Kidney (tissue), 14 donors: Measurements from ENCODE around the gene SGK2. TPM values are rescaled to one million over a fixed set of nuclear protein-coding genes. Genes with fewer than 3 reads are reported as not detected.

Experiments
- DNase-seq, 5 donors: peaks; one replicate each; pipeline ENCODE4 v3.0.0-alpha.2; 2013 to 2020
- FAIRE-seq: peaks from 2 replicates; lab custom pipeline; 2012; peaks lifted over from hg19 to GRCh38; lab: Jason Lieb, UNC
- H3K27ac ChIP-seq, 2 donors: one replicate each; pipeline ENCODE4 v1.7.0; 2013; ENCODE audit warnings: low read depth in 2 of 2, low read length in 2 of 2, inconsistent platforms in 1 of 2
- H3K27me3 ChIP-seq: one replicate; pipeline ENCODE4 v1.7.1; 2013; ENCODE audit warnings: low read length, inconsistent platforms; ENCODE audit not compliant: control insufficient read depth, insufficient read depth
- H3K36me3 ChIP-seq, 3 donors: one replicate each; pipeline versions ENCODE4 v1.7.0 to v1.7.1; 2013; ENCODE audit warnings: low read length in 3 of 3, control low read depth in 1 of 3, inconsistent platforms in 1 of 3; ENCODE audit not compliant: insufficient read depth in 3 of 3, control insufficient read depth in 2 of 3
- H3K4me1 ChIP-seq, 3 donors: one replicate each; pipeline versions ENCODE4 v1.7.0 to v1.7.1; 2013; ENCODE audit warnings: low read length in 3 of 3, inconsistent platforms in 1 of 3, low read depth in 1 of 3; ENCODE audit not compliant: control insufficient read depth in 2 of 3, insufficient read depth in 2 of 3
- H3K4me3 ChIP-seq, 3 donors: one replicate each; pipeline versions ENCODE4 v1.7.0 to v1.8.1; 2013; ENCODE audit warnings: low read length in 3 of 3, control low read depth in 1 of 3, inconsistent platforms in 1 of 3
- H3K9ac ChIP-seq, 3 donors: one replicate each; pipeline versions ENCODE4 v1.7.0 to v1.7.1; 2013; ENCODE audit warnings: low read length in 3 of 3, control low read depth in 1 of 3, inconsistent platforms in 1 of 3
- H3K9me3 ChIP-seq, 3 donors: one replicate each; pipeline versions ENCODE4 v1.7.0 to v1.7.1; 2013; ENCODE audit warnings: low read length in 3 of 3, control low read depth in 1 of 3, inconsistent platforms in 1 of 3; ENCODE audit not compliant: control insufficient read depth in 2 of 3, insufficient read depth in 1 of 3
- intact Hi-C: fragments of 100-400 bp; cut with DNase I; formaldehyde crosslinking; loops from one replicate; pipeline ENCODE4 v1.11.1; 2022
- polyA plus RNA-seq: library from polyadenylated mRNA; stranded (reverse); fragments of 350-450 nt; fragmentation: Illumina TruSeq; extraction: RNeasy Lipid Tissue Mini Kit (QIAGEN cat#74804); gene quantifications from one replicate; pipeline ENCODE4 v1.2.3, GENCODE V29; 2014; ENCODE audit warnings: low read depth, low replicate concordance; ENCODE audit not compliant: insufficient read depth
- total RNA-seq: library from RNA; stranded (reverse); fragmentation: NEBNext Ultra II Directional; extraction: Animal tissue kit (Norgen Biotek cat#: 25700); gene quantifications from one replicate; pipeline ENCODE4 v1.2.1, GENCODE V29; 2021
- TF ChIP-seq, protein P1 (sequence below): IDR thresholded peaks from 3 replicates; pipeline ENCODE4 v1.5.1; 2012; ENCODE audit warnings: mild to moderate bottlenecking, moderate library complexity, borderline replicate concordance; ENCODE audit not compliant: insufficient read depth; ENCODE audit errors: extremely low read depth
- donor health status: control.
- donor health status: control.
- donor health status: control.
- donor health status: control.
- donor health status: control.
- donor health status: DM: yes; HTN: yes; CAD: no.
- donor health status: Normal renal cell carcinoma (clear cell type).

SGK2 gene
- total and polyA plus RNA-seq, 2 donors from 2014 or later: 42.9 to 95.1 TPM

DNA sequence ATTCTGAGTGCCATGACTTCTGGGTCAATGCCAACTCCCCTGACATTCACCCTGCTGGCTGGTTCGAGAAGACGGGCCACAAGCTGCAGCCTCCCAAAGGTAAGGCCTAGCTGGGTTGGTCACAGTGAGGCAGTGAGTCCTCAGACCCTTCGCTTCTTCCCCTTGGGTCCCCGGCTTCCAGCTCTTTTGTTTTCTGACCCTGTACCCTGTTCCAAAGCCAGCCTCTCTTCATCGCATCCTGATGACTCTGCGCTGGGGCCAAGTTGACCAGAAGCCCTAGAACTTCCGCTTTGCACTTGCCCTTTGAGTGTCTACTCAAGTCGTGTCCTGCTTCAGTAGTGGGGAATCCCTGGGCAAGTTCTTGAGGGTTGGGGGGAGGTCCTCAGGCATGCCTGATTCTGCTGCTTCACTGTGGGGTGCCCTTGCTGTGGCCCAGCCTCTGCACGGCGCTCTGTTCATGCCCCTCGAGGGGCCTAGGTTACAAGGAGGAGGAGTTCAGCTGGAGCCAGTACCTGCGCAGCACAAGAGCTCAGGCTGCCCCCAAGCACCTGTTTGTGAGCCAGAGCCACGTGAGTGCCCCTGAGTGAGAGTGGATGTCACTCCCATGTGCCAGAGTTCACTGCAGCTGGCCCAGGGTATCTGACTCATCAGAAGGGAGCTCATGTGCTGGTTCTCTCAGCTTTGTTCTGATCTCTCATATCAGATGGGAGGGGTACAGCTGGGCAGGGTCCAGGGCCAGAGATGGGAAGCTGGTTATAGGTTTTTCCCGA is 28.3 kb upstream of the SGK2 start:
- no peaks in the 10 kb centered on the region for H3K27me3 ChIP-seq
- FAIRE-seq (no peak), DNase-seq (no peak)
- peaks cover 0 to 9% (median 0%) of the 10 kb centered on the region in 3 donors for H3K36me3 ChIP-seq
- no peak overlapping the region for H3K9ac ChIP-seq
- intact Hi-C loops: no loop called here
- H3K4me1 ChIP-seq: no peaks in the 10 kb centered on the region
- no peaks in the 10 kb centered on the region for H3K9me3 ChIP-seq
- no peak overlapping the region for H3K4me3 ChIP-seq
- TF ChIP-seq, protein P1, sequence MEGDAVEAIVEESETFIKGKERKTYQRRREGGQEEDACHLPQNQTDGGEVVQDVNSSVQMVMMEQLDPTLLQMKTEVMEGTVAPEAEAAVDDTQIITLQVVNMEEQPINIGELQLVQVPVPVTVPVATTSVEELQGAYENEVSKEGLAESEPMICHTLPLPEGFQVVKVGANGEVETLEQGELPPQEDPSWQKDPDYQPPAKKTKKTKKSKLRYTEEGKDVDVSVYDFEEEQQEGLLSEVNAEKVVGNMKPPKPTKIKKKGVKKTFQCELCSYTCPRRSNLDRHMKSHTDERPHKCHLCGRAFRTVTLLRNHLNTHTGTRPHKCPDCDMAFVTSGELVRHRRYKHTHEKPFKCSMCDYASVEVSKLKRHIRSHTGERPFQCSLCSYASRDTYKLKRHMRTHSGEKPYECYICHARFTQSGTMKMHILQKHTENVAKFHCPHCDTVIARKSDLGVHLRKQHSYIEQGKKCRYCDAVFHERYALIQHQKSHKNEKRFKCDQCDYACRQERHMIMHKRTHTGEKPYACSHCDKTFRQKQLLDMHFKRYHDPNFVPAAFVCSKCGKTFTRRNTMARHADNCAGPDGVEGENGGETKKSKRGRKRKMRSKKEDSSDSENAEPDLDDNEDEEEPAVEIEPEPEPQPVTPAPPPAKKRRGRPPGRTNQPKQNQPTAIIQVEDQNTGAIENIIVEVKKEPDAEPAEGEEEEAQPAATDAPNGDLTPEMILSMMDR: no peak
- no peak overlapping the region for H3K27ac ChIP-seq

- FAIRE-seq (no peak), DNase-seq (no peak)
- intact Hi-C loops: no loop called here
- TF ChIP-seq, protein P1: no peak
- no peaks in the 10 kb centered on the region for H3K27me3 ChIP-seq
- H3K4me3 ChIP-seq: no peak overlapping the region
- H3K9me3 ChIP-seq: no peaks in the 10 kb centered on the region
- no peaks in the 10 kb centered on the region for H3K4me1 ChIP-seq
- H3K36me3 ChIP-seq: peaks cover 0 to 10% (median 0%) of the 10 kb centered on the region in 3 donors
- no peak overlapping the region for H3K9ac ChIP-seq
- no peak overlapping the region for H3K27ac ChIP-seq
Measured at GRCh38 chr20:43531091-43531443, 27.8 kb upstream of the SGK2 start.

GRCh38 chr20:43532416-43533055 is 26.3 kb upstream of the SGK2 start:
- TF ChIP-seq, protein P1: no peak
- DNase-seq (no peak), FAIRE-seq (no peak)
- Histone ChIP-seq H3K4me1 (no peaks in the 10 kb centered on the region), H3K27me3 (no peaks in the 10 kb centered on the region), H3K36me3 (peaks cover 0 to 10% (median 0%) of the 10 kb centered on the region in 3 donors), H3K4me3 (no peak overlapping the region), H3K9me3 (no peaks in the 10 kb centered on the region), H3K27ac (no peak overlapping the region), H3K9ac (no peak overlapping the region)
- intact Hi-C loops: no loop called here
